Upper lobe of right lung (tissue), 1 donor: ENCODE measurements around the gene DGKQ. TPM values are rescaled to one million over a fixed set of nuclear protein-coding genes. Genes with fewer than 3 reads are reported as not detected.
A peak's percentile ranks its signal among the peaks of the same experiment; 100 is the strongest.
"Not testable (repeated sequence)": the region's sequence is repeated elsewhere in the genome, so short reads cannot be mapped to it uniquely, and the experiment has no call there.

Source experiments
- ATAC-seq: fragments of 200-7000 bp; cut with Tn5 transposase; one replicate; pipeline ENCODE4 v1.9.1; 2020; ENCODE audit warnings: mild to moderate bottlenecking, moderate library complexity
- DNase-seq: peaks from one replicate; pipeline ENCODE4 v3.0.0-alpha.2; 2020
- H3K27ac ChIP-seq: fragments of 200-600 bp; one replicate; pipeline ENCODE4 v1.8.0; 2022
- H3K27me3 ChIP-seq: fragments of 200-600 bp; one replicate; pipeline ENCODE4 v1.8.0; 2022; ENCODE audit warnings: mild to moderate bottlenecking
- H3K36me3 ChIP-seq: fragments of 200-600 bp; one replicate; pipeline ENCODE4 v1.8.0; 2022
- H3K4me1 ChIP-seq: fragments of 200-600 bp; one replicate; pipeline ENCODE4 v1.8.0; 2022
- H3K4me3 ChIP-seq: fragments of 200-600 bp; one replicate; pipeline ENCODE4 v1.8.0; 2022; ENCODE audit warnings: mild to moderate bottlenecking
- H3K9me3 ChIP-seq: fragments of 200-600 bp; one replicate; pipeline ENCODE4 v1.8.0; 2022
- CTCF ChIP-seq: fragments of 200-600 bp; IDR thresholded peaks from one replicate; pipeline ENCODE4 v1.8.0; 2022; ENCODE audit warnings: antibody characterized with exemption
- intact Hi-C: fragments of 100-400 bp; cut with DNase I; formaldehyde crosslinking; loops from one replicate; pipeline ENCODE4 v1.11.0; 2022
- total RNA-seq: library from RNA; stranded (reverse); fragmentation: NEBNext Ultra II Directional; extraction: Animal tissue kit (Norgen Biotek cat#: 25700); gene quantifications from one replicate; pipeline ENCODE4 v1.2.1, GENCODE V29; 2021
- donor health status: DM: no; HTN: yes; CAD: no; lungs with severe emphysema.

Gene DGKQ
- total RNA-seq, 1 donor from 2014 or later: 19.1 TPM

- intact Hi-C loops: no loop called here
- no peaks in the 10 kb centered on the region for H3K27me3 ChIP-seq
- H3K4me3 ChIP-seq: peak within 1 kb of the TSS; percentile 100
- no peaks in the 10 kb centered on the region for H3K9me3 ChIP-seq
- peak within 1 kb of the TSS; percentile 96 for H3K27ac ChIP-seq
- H3K4me1 ChIP-seq: peaks cover 30% of the 10 kb centered on the region
- no peak for TF ChIP-seq CTCF
- DNase-seq (peak; percentile 99), ATAC-seq (peak; percentile 98)
- no peaks in the 10 kb centered on the region for H3K36me3 ChIP-seq
These were observed 41.2 kb downstream of the DGKQ start, which contains the start of the genes GAK and TMEM175 for GRCh38 chr4:931960-932712. Gene GAK, minus strand, starts transcription at chr4:932316. Its CDS starts 129 bp downstream, at chr4:932187. Gene TMEM175, plus strand, starts transcription at chr4:932460. Its CDS starts 15,280 bp downstream, at chr4:947740.

GRCh38 chr4:931194-931959 is 42.0 kb downstream of the DGKQ start:
- H3K4me3 ChIP-seq: peak overlapping the region; percentile 100
- intact Hi-C loops: no loop called here
- TF ChIP-seq CTCF: no peak
- H3K36me3 ChIP-seq: peaks cover 2% of the 10 kb centered on the region
- H3K27ac ChIP-seq: peak overlapping the region; percentile 96
- no peaks in the 10 kb centered on the region for H3K27me3 ChIP-seq
- ATAC-seq: peak; percentile 2
- H3K4me1 ChIP-seq: peaks cover 30% of the 10 kb centered on the region
- peak; percentile 74 for DNase-seq
- no peaks in the 10 kb centered on the region for H3K9me3 ChIP-seq

- Histone ChIP-seq H3K4me3 (peak overlapping the region; percentile 100), H3K27me3 (no peaks in the 10 kb centered on the region), H3K9me3 (no peaks in the 10 kb centered on the region), H3K4me1 (peaks cover 30% of the 10 kb centered on the region), H3K36me3 (peaks cover 5% of the 10 kb centered on the region), H3K27ac (peak overlapping the region; percentile 5)
- intact Hi-C loops: no loop called here
- DNase-seq (peak; percentile 13), ATAC-seq (no peak)
- TF ChIP-seq CTCF: no peak
These were observed 42.6 kb downstream of the DGKQ start for GRCh38 chr4:930827-931193.

GRCh38 chr4:930028-930551 is 43.3 kb downstream of the DGKQ start:
- no peaks in the 10 kb centered on the region for H3K27me3 ChIP-seq
- intact Hi-C loops: no loop called here
- peaks cover 30% of the 10 kb centered on the region for H3K4me1 ChIP-seq
- H3K4me3 ChIP-seq: peak overlapping the region; percentile 100
- peak overlapping the region; percentile 5 for H3K27ac ChIP-seq
- ATAC-seq: no peak
- no peaks in the 10 kb centered on the region for H3K9me3 ChIP-seq
- peak; percentile 22 for DNase-seq
- TF ChIP-seq CTCF: no peak
- peaks cover 5% of the 10 kb centered on the region for H3K36me3 ChIP-seq

GRCh38 chr4:929096-929765 is 44.1 kb downstream of the DGKQ start:
- no peaks in the 10 kb centered on the region for H3K9me3 ChIP-seq
- ATAC-seq: no peak
- H3K27ac ChIP-seq: no peak overlapping the region
- intact Hi-C loops: no loop called here
- no peak for TF ChIP-seq CTCF
- peaks cover 5% of the 10 kb centered on the region for H3K36me3 ChIP-seq
- peaks cover 30% of the 10 kb centered on the region for H3K4me1 ChIP-seq
- no peaks in the 10 kb centered on the region for H3K27me3 ChIP-seq
- H3K4me3 ChIP-seq: no peak overlapping the region
- peak; percentile 41 for DNase-seq

- peak; percentile 49 for DNase-seq
- ATAC-seq, H3K9me3 ChIP-seq, intact Hi-C loops, H3K4me3 ChIP-seq, H3K36me3 ChIP-seq, H3K27me3 ChIP-seq, H3K27ac ChIP-seq: not testable (repeated sequence)
- H3K4me1 ChIP-seq: peaks cover 24% of the 10 kb centered on the region
These were observed 45.8 kb downstream of the DGKQ start for GRCh38 chr4:927566-927965.
